ENCODE data around the gene GHRH.
A peak's percentile ranks its signal among the peaks of the same experiment; 100 is the strongest.

Gene GHRH

DNA sequence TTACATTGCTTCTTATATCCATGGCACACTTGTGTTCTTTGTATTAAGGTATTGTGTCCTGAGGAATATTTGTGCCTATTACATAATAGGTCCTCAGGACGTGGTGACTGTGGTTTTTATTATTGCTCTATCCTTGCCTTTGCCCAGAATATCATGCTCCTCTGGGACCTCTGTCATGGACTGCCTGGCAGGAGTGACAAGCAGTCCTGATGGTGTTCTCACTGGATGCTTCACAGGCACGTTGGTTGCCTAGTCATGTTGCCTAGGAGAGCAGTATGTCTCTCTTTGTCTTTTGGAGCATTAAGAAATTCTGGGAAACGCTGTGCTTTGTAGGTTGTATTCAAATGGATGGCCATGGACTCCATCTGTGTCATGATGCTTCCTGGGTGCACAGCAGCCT is 57.6 kb downstream of the GHRH start:
- TF ChIP-seq, protein P1, sequence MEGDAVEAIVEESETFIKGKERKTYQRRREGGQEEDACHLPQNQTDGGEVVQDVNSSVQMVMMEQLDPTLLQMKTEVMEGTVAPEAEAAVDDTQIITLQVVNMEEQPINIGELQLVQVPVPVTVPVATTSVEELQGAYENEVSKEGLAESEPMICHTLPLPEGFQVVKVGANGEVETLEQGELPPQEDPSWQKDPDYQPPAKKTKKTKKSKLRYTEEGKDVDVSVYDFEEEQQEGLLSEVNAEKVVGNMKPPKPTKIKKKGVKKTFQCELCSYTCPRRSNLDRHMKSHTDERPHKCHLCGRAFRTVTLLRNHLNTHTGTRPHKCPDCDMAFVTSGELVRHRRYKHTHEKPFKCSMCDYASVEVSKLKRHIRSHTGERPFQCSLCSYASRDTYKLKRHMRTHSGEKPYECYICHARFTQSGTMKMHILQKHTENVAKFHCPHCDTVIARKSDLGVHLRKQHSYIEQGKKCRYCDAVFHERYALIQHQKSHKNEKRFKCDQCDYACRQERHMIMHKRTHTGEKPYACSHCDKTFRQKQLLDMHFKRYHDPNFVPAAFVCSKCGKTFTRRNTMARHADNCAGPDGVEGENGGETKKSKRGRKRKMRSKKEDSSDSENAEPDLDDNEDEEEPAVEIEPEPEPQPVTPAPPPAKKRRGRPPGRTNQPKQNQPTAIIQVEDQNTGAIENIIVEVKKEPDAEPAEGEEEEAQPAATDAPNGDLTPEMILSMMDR (IDR thresholded peaks at IDR 0.05), result no peak
- DNase-seq (ENCODE audit: low spot score), result no peak
- H3K4me3 ChIP-seq, result no peak overlapping the region
- H3K27ac ChIP-seq, result no peak overlapping the region

DNA sequence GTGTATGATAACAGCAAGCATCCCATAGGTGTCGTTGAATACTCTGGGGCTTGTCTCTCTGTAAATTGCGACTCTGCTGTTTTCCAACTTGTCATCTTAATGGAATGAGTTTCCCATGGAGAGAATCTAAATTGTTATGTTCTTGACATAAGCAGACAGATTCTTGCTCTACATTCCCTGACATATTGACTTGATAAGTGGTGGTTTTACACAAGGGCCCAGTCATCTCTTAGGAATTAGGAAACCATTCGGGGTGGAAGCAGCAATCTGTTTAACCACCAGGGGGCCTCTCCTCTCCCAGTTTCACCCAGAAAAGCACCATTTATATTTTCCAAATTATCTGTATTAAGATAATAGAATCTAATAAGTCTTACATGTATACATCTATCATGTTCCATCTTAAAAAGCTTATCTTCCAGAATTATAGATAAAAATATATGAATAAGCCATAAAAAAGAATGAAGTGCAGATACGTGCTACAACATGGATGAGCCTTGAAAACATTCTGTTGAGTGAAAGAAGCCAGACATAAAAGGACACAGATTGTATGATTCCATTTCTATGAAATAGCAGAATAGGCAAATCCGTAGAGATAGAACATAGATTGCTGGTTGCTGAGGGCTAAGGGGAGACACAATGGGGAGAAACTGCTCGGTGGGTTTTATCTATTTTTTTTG is 59.2 kb downstream of the GHRH start:
- no peak for DNase-seq (ENCODE audit: low spot score)
- TF ChIP-seq, protein P1 (IDR thresholded peaks at IDR 0.05), result peak; percentile 72
- Histone ChIP-seq H3K27ac (peak overlapping the region; percentile 6 to 68), H3K4me3 (peak overlapping the region; percentile 44)

DNA sequence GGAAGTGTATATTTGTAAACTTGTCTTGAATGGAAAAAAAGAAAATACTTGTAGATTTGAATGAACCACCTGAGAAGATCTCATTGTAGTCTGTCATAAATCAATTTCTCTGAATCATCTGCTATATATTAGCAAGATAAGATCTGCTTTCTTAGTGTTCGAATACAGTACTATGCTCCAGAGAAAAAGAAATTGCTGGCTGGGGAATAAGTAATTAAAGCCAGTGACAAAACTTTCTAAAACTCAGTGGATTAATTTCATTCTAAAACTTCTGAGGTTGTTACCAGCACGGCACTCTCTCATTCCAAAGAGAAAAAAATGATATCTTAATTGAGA is 59.8 kb downstream of the GHRH start:
- TF ChIP-seq, protein P1 (IDR thresholded peaks at IDR 0.05), result no peak
- Histone ChIP-seq H3K27ac (peak overlapping the region; percentile 6 to 68), H3K4me3 (peak overlapping the region; percentile 44)
- DNase-seq (ENCODE audit: low spot score), result no peak
